Motor neuron (in vitro differentiated cells): ENCODE measurements around the gene EPHA10. TPM values are rescaled to one million over a fixed set of nuclear protein-coding genes. Genes with fewer than 3 reads are reported as not detected.

Experiments
- ATAC-seq, 8 experiments: fragments of 200-7000 bp; cut with Tn5 transposase; replicated peaks in 6 of 8; 2 replicates each; pipeline ENCODE4 v1.8.0; 2021; ENCODE audit warnings: mild to moderate bottlenecking in 8 of 8, moderate library complexity in 8 of 8
- H3K27ac ChIP-seq, 2 donors: fragments of 250-450 bp; sonication (Bioruptor Pico); 2 replicates each; pipeline ENCODE4 v1.9.0; 2021; ENCODE audit warnings: antibody characterized with exemption in 2 of 2, mild to moderate bottlenecking in 2 of 2, moderate library complexity in 1 of 2
- H3K4me1 ChIP-seq, 2 donors: fragments of 250-450 bp; sonication (Bioruptor Pico); replicated peaks in 1 of 2; 2 replicates each; pipeline ENCODE4 v1.6.1; 2021; ENCODE audit warnings: antibody characterized with exemption in 2 of 2, mild to moderate bottlenecking in 2 of 2, moderate library complexity in 1 of 2
- H3K4me3 ChIP-seq, 5 donors: fragments of 250-450 bp; sonication (Bioruptor Pico); 2 replicates each; pipeline ENCODE4 v1.9.0; 2021; ENCODE audit warnings: antibody characterized with exemption in 5 of 5, mild to moderate bottlenecking in 5 of 5, moderate library complexity in 4 of 5
- WGBS, 10 experiments: fragments of 450-650 bp; shearing (Covaris generic); methylation state at CpG; one replicate each; pipeline ENCODE4 v1.0.0; 2022; 5-methylcytosine and 5-hydroxymethylcytosine counted together
- in situ Hi-C, 9 experiments: fragments of 400-800 bp; cut with MboI; loops; one replicate each; pipeline ENCODE4 v1.15.0; 2021; ENCODE audit warnings: low sequenced_read_pairs in 9 of 9, low pct_unique_long_range_greater_than_20kb in 2 of 9; ENCODE audit not compliant: unreplicated experiment in 9 of 9
- total RNA-seq, 8 experiments: library from RNA; unstranded; fragments of 300-600 nt; gene quantifications; 2 replicates each; pipeline versions ENCODE4 v1.2.3 to v1.2.4, GENCODE V29; 2022

Gene EPHA10
- total RNA-seq, 8 experiments from 2014 or later: 0.31 to 5.4 (median 2.6) TPM

GRCh38 chr1:37724575-37724974 lies 40.3 kb downstream of the EPHA10 start:
- in situ Hi-C loops: no loop called here
- Histone ChIP-seq H3K4me1 (peaks cover 20 to 23% of the 10 kb centered on the region in 2 donors), H3K4me3 (no peak overlapping the region), H3K27ac (no peak overlapping the region)
- WGBS, 10 experiments: 28 to 100% (median 76%) methylated on average over 1 to 6 of the region's 6 CpGs; no CpG with 5 or more reads in 2 of the 10 experiments
- no peak for ATAC-seq

- no peak for ATAC-seq
- 30 to 70% (median 46%) methylated on average over 2 to 10 of the region's 11 CpGs; no CpG with 5 or more reads in 3 of the 10 experiments for WGBS, 10 experiments
- Histone ChIP-seq H3K27ac (no peak overlapping the region), H3K4me1 (peaks cover 19 to 23% of the 10 kb centered on the region in 2 donors), H3K4me3 (no peak overlapping the region)
- in situ Hi-C loops: no loop called here
Measured at GRCh38 chr1:37723390-37724078, 41.4 kb downstream of the EPHA10 start.

DNA sequence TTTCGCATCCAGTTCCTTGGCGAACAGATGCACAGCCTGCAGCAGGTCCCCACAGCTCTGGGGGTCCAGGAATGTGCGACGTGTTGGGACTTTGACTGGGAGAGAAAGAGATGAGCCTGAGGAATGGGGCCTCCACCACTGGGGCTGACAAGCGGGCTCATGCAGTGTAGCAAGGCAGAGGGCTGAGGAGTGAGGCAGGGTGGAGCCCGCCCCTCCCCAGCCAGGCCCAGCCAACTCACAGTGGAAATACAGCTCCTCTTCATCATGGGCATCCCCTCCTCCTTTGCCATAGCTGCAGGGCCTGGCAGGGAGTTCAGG lies 41.9 kb downstream of the EPHA10 start:
- ATAC-seq: no peak
- 60 to 100% (median 86%) methylated on average over 1 to 6 of the region's 6 CpGs; no CpG with 5 or more reads in 5 of the 10 experiments for WGBS, 10 experiments
- no peak overlapping the region for H3K4me3 ChIP-seq
- H3K27ac ChIP-seq: no peak overlapping the region
- in situ Hi-C loops: no loop called here
- peaks cover 19 to 23% of the 10 kb centered on the region in 2 donors for H3K4me1 ChIP-seq

- Histone ChIP-seq H3K27ac (no peak overlapping the region), H3K4me3 (no peak overlapping the region), H3K4me1 (peaks cover 19 to 23% of the 10 kb centered on the region in 2 donors)
- in situ Hi-C loops: no loop called here
- WGBS, 10 experiments: 12 to 92% (median 68%) methylated on average over 2 to 8 of the region's 14 CpGs; no CpG with 5 or more reads in 1 of the 10 experiments
- peak in 2 of 8 experiments; percentile 5 to 19 for ATAC-seq
Measured at GRCh38 chr1:37722181-37723071, 42.5 kb downstream of the EPHA10 start.

DNA sequence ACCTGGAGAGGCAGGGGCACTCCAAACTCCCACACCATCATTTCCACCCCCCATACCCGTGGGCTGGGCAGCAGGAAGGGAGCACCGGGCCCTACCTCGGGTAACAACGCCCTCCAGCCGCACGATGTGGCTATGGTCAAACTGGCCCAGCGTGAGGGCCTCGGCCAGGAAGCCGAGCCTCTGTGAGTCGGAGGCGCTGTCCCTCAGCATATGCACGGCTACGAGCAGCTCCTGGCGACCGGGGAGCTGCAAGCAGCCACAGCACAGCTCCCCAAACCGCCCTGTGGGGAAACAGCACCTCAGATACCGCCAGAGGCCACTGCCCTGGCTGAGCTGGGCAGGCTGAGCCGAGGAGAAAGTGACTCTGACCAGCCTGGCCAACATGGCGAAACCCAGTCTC lies 43.4 kb downstream of the EPHA10 start:
- H3K4me1 ChIP-seq: peaks cover 12 to 17% of the 10 kb centered on the region in 2 donors
- 48 to 100% (median 75%) methylated on average over 1 to 11 of the region's 19 CpGs; no CpG with 5 or more reads in 3 of the 10 experiments for WGBS, 10 experiments
- in situ Hi-C loops: no loop called here
- no peak overlapping the region for H3K4me3 ChIP-seq
- no peak for ATAC-seq
- no peak overlapping the region for H3K27ac ChIP-seq

GRCh38 chr1:37720231-37721130 lies 44.4 kb downstream of the EPHA10 start:
- no peak for ATAC-seq
- in situ Hi-C loops: no loop called here
- Histone ChIP-seq H3K4me3 (no peak overlapping the region), H3K27ac (no peak overlapping the region), H3K4me1 (peaks cover under 1 to 8% of the 10 kb centered on the region in 2 donors)
- 0 to 94% (median 47%) methylated on average over 1 to 9 of the region's 22 CpGs; no CpG with 5 or more reads in 6 of the 10 experiments for WGBS, 10 experiments

DNA sequence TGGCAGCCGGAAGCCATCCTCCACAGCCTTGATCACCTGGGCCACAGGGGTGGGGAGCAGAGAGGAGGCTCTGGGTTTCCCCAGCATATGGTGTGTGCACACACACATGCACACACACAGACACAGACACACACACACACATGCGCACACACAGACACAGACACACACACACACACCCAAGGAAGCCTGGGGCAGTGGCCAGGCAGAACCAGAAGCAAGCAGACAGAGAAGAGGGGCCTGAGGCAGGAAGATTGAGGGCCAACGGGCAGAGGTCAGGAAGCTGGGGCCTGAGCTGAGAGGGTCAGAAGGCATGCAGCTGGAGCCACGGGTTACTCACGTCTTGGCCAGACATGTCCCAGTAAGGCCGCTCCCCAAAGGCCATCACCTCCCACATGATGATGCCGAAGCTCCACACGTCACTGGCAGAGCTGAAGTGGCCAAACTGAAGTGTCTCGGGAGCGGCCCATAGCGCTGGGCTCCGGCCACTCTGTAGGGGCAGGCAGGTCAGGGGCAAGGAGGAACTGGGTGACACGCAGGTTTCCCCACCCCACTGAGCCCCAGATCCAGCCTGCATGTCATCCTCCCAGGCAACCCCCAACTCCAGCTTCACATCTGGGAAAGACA lies 45.2 kb downstream of the EPHA10 start:
- H3K4me3 ChIP-seq: no peak overlapping the region
- H3K4me1 ChIP-seq: peaks cover 0 to 8% of the 10 kb centered on the region in 2 donors
- no peak overlapping the region for H3K27ac ChIP-seq
- 55 to 100% (median 72%) methylated on average over 1 to 5 of the region's 13 CpGs; no CpG with 5 or more reads in 5 of the 10 experiments for WGBS, 10 experiments
- in situ Hi-C loops: no loop called here
- peak in 3 of 8 experiments; percentile 12 to 82 (median 76) for ATAC-seq

- WGBS, 10 experiments: 20 to 100% (median 63%) methylated on average over 1 to 7 of the region's 15 CpGs; no CpG with 5 or more reads in 2 of the 10 experiments
- H3K4me1 ChIP-seq: peaks cover 0 to 8% of the 10 kb centered on the region in 2 donors
- in situ Hi-C loops: no loop called here
Measured at GRCh38 chr1:37718901-37719571, 45.9 kb downstream of the EPHA10 start.

DNA sequence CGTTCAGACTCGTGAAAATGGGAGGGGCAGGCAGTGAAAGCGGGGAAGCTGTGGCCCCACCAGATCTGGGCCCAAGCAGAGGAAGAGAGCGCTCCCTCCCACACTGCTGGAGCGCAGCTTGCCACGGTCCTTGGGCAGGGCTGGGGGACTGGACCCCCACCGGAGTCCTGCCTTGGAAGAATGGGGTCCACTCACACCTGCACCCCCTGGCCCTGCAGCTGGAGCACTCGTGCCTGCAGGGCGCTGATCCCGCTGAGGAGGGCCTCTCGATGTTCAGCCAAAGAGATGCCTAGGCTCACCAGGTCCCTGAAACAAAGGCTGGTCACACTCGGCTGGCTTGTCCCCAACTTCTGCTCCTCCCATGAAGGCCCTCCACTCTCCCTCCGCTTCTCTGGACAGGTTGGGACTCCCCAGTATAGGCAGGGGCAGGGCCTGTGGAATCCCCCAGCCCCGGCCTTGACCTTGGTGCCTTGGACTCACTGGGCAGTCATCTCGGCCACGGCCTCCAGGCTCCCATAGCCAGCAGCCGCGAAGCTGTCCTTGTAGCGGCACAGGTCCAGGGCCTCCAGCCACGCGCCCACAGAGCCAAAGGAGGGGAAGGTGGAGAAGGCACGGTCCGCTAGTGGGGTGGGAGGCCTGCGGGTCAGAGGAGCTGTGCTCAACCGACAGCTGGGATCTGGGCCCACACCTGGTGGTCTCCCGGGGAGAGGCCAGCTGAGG lies 46.6 kb downstream of the EPHA10 start:
- 40 to 75% (median 63%) methylated on average over 1 to 14 of the region's 26 CpGs; no CpG with 5 or more reads in 5 of the 10 experiments for WGBS, 10 experiments
- in situ Hi-C loops: no loop called here
- H3K4me1 ChIP-seq: peaks cover 0 to 8% of the 10 kb centered on the region in 2 donors
- no peak overlapping the region for H3K27ac ChIP-seq
- ATAC-seq: no peak
- no peak overlapping the region for H3K4me3 ChIP-seq

More at GRCh38 chr1:37718901-37719571, 45.9 kb downstream of the EPHA10 start:
- H3K4me3 ChIP-seq: no peak overlapping the region
- no peak overlapping the region for H3K27ac ChIP-seq
- no peak for ATAC-seq

- no peak overlapping the region for H3K27ac ChIP-seq
- peak in 1 of 8 experiments; percentile 9 for ATAC-seq
- peaks cover 0 to 8% of the 10 kb centered on the region in 2 donors for H3K4me1 ChIP-seq
- in situ Hi-C loops: no loop called here
- 41 to 70% (median 62%) methylated on average over 2 to 3 of the region's 6 CpGs; no CpG with 5 or more reads in 7 of the 10 experiments for WGBS, 10 experiments
- H3K4me3 ChIP-seq: no peak overlapping the region
Measured at GRCh38 chr1:37717631-37718030, 47.3 kb downstream of the EPHA10 start.

- H3K4me1 ChIP-seq: no peaks in the 10 kb centered on the region
- no peak overlapping the region for H3K27ac ChIP-seq
- no peak overlapping the region for H3K4me3 ChIP-seq
- in situ Hi-C loops: no loop called here
- 50% methylated on average over 1 of the region's 4 CpGs; no CpG with 5 or more reads in 9 of the 10 experiments for WGBS, 10 experiments
- ATAC-seq: no peak
Measured at GRCh38 chr1:37716321-37716720, 48.6 kb downstream of the EPHA10 start.
